ENCODE results near the gene MSL3. TPM values are rescaled to one million over a fixed set of nuclear protein-coding genes. Genes with fewer than 3 reads are reported as not detected.

MSL3 gene
- total and polyA plus RNA-seq, 2 of the 13 experiments (the other 11 are each of a cell fraction or from before 2014, with no cell fraction given) = 7.6 to 10.2 TPM

DNA sequence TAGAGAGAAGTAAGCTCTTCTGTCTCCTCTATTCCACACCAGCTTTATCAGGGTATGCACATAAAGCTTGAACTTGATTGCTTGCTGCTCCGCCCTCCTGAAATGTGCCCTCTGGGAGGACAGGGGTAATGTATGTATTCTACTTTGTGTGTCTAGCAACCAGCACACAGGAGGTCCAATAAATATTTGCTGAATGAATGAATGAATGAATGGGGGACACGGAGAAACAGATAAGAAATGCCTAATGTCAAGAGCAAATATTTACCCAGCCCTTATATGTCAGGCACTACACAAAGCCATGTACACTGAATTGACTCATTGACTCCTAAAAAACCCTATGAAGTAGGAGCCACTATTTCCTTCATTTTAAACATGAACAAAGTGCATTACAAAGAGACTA lies 2.3 kb upstream of the MSL3 start:
- Histone ChIP-seq H3K4me2 (ENCODE audit: low read depth, low read length) (no peak overlapping the region), H3K27ac (ENCODE audit: extremely low read length, insufficient read depth, low read length) (no peak overlapping the region), H3K4me1 (ENCODE audit: insufficient read depth, low read length) (peaks cover 29% of the 10 kb centered on the region), H3K79me2 (ENCODE audit: insufficient read depth, low read length) (no peaks in the 10 kb centered on the region), H3K9me3 (ENCODE audit: low read length) (no peaks in the 10 kb centered on the region), H3K4me3 (replicated peaks in 1 of 3; ENCODE audit: insufficient read depth in 1 of 3, low read depth in 2 of 3, low read length in 3 of 3) (no peak overlapping the region), H2AFZ (ENCODE audit: low read length) (no peak overlapping the region), H3K27me3 (ENCODE audit: control insufficient read depth in 1 of 2, insufficient read depth in 2 of 2, low read length in 2 of 2) (peaks cover 2 to 16% of the 10 kb centered on the region in 2 experiments; a peak in 3 of 5 replicates), H4K20me1 (ENCODE audit: insufficient read depth, low read length) (no peaks in the 10 kb centered on the region), H3K36me3 (replicated peaks in 1 of 2; ENCODE audit: control insufficient read depth in 1 of 2, insufficient read depth in 2 of 2, low read length in 2 of 2) (no peaks in the 10 kb centered on the region), H3K9ac (ENCODE audit: insufficient read depth, low read depth, low read length) (no peak overlapping the region)
- ChIA-PET CTCF (ENCODE audit: low intra/inter-chr PET ratio, low total read pairs) (no interaction called here), POLR2A (no interaction called here)
- BruUV-seq (replicated peaks) = no TSS peak
- peak; percentile 57 for FAIRE-seq
- DNase-seq (ENCODE audit: low spot score) = peak; percentile 88
- WGBS (ENCODE audit: low lambda C conversion rate) = 0% methylated on average over 2 of the region's 2 CpGs
- peak; percentile 21 for ATAC-seq
- in situ Hi-C loops (cut with HindIII; ENCODE audit: extremely low pct_ligation_motif_present, low pct_unique_long_range_greater_than_20kb) (loop anchor here (25.0 kb wide), 1 partner anchor 618 kb away; no protein-coding TSS in a partner anchor), intact Hi-C loops (cut with micrococcal nuclease; ENCODE audit: unreplicated experiment) (no loop called here)
- TF ChIP-seq, protein P1, sequence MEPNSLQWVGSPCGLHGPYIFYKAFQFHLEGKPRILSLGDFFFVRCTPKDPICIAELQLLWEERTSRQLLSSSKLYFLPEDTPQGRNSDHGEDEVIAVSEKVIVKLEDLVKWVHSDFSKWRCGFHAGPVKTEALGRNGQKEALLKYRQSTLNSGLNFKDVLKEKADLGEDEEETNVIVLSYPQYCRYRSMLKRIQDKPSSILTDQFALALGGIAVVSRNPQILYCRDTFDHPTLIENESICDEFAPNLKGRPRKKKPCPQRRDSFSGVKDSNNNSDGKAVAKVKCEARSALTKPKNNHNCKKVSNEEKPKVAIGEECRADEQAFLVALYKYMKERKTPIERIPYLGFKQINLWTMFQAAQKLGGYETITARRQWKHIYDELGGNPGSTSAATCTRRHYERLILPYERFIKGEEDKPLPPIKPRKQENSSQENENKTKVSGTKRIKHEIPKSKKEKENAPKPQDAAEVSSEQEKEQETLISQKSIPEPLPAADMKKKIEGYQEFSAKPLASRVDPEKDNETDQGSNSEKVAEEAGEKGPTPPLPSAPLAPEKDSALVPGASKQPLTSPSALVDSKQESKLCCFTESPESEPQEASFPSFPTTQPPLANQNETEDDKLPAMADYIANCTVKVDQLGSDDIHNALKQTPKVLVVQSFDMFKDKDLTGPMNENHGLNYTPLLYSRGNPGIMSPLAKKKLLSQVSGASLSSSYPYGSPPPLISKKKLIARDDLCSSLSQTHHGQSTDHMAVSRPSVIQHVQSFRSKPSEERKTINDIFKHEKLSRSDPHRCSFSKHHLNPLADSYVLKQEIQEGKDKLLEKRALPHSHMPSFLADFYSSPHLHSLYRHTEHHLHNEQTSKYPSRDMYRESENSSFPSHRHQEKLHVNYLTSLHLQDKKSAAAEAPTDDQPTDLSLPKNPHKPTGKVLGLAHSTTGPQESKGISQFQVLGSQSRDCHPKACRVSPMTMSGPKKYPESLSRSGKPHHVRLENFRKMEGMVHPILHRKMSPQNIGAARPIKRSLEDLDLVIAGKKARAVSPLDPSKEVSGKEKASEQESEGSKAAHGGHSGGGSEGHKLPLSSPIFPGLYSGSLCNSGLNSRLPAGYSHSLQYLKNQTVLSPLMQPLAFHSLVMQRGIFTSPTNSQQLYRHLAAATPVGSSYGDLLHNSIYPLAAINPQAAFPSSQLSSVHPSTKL (CRISPR knock-in tag; IDR thresholded peaks at IDR 0.05) = peak; percentile 78
- TF ChIP-seq, protein P2, sequence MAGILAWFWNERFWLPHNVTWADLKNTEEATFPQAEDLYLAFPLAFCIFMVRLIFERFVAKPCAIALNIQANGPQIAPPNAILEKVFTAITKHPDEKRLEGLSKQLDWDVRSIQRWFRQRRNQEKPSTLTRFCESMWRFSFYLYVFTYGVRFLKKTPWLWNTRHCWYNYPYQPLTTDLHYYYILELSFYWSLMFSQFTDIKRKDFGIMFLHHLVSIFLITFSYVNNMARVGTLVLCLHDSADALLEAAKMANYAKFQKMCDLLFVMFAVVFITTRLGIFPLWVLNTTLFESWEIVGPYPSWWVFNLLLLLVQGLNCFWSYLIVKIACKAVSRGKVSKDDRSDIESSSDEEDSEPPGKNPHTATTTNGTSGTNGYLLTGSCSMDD (CRISPR knock-in tag; IDR thresholded peaks at IDR 0.05) = no peak
- TF ChIP-seq CREM (IDR thresholded peaks at IDR 0.05) (peak; percentile 53; the same call in 1 of the 2 replicates), CREM (CRISPR knock-in tag; IDR thresholded peaks at IDR 0.05) (no peak), HNF4A (CRISPR knock-in tag; IDR thresholded peaks at IDR 0.05) (peak; percentile 6; the same call in 1 of the 2 replicates), EP300 (IDR thresholded peaks at IDR 0.05; ENCODE audit: low read depth in 2 of 2, low read length in 2 of 2) (peak; percentile 17 to 55; a peak in 2 of 4 replicates), EP300 (CRISPR knock-in tag; IDR thresholded peaks at IDR 0.05; ENCODE audit: borderline replicate concordance) (no peak), TCF7 (IDR thresholded peaks at IDR 0.05; ENCODE audit: low read depth) (peak; percentile 70), FOXP1 (IDR thresholded peaks at IDR 0.05) (no peak), FOXP1 (CRISPR knock-in tag; IDR thresholded peaks at IDR 0.05) (peak; percentile 67), RFX3 (CRISPR knock-in tag; IDR thresholded peaks at IDR 0.05) (no peak), ZBTB7B (CRISPR knock-in tag; IDR thresholded peaks at IDR 0.05) (no peak), FOXJ3 (CRISPR knock-in tag; IDR thresholded peaks at IDR 0.05; ENCODE audit: borderline replicate concordance) (peak; percentile 26; the same call in 1 of the 2 replicates), ZNF17 (CRISPR knock-in tag; IDR thresholded peaks at IDR 0.05) (no peak), TBX2 (CRISPR knock-in tag; IDR thresholded peaks at IDR 0.05; ENCODE audit: borderline replicate concordance) (peak; percentile 52; the same call in 1 of the 2 replicates), NCOA2 (CRISPR knock-in tag; IDR thresholded peaks at IDR 0.05) (peak; percentile 53), ZNF235 (CRISPR knock-in tag; IDR thresholded peaks at IDR 0.05; ENCODE audit: borderline replicate concordance) (no peak), MATR3 (CRISPR knock-in tag; IDR thresholded peaks at IDR 0.05) (no peak), TBX3 (IDR thresholded peaks at IDR 0.05; ENCODE audit: borderline replicate concordance) (peak; percentile 85), HNRNPL (IDR thresholded peaks at IDR 0.05; ENCODE audit: low read depth, low read length) (no peak), ZNF296 (CRISPR knock-in tag; conservative IDR thresholded peaks at IDR 0.05) (no peak), PHF20 (CRISPR knock-in tag; IDR thresholded peaks at IDR 0.05) (no peak), KLF11 (CRISPR knock-in tag; IDR thresholded peaks at IDR 0.05) (no peak)
- TF ChIP-seq, protein P3, sequence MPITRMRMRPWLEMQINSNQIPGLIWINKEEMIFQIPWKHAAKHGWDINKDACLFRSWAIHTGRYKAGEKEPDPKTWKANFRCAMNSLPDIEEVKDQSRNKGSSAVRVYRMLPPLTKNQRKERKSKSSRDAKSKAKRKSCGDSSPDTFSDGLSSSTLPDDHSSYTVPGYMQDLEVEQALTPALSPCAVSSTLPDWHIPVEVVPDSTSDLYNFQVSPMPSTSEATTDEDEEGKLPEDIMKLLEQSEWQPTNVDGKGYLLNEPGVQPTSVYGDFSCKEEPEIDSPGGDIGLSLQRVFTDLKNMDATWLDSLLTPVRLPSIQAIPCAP (CRISPR knock-in tag; IDR thresholded peaks at IDR 0.05; ENCODE audit: low read depth) = no peak
